Amygdala (tissue), 56 donors: ENCODE results near the gene MDFIC2.
"Not testable (repeated sequence)": the region's sequence is repeated elsewhere in the genome, so short reads cannot be mapped to it uniquely, and the experiment has no call there.

Experiments
- DNase-seq, 56 donors: peaks; one replicate each; lab custom pipeline; 2025; lab: John Stamatoyannopoulos, UW

Gene MDFIC2

GRCh38 chr3:70264122-70264780 is 48.2 kb downstream of the MDFIC2 start:
- DNase-seq, result no peak

DNA sequence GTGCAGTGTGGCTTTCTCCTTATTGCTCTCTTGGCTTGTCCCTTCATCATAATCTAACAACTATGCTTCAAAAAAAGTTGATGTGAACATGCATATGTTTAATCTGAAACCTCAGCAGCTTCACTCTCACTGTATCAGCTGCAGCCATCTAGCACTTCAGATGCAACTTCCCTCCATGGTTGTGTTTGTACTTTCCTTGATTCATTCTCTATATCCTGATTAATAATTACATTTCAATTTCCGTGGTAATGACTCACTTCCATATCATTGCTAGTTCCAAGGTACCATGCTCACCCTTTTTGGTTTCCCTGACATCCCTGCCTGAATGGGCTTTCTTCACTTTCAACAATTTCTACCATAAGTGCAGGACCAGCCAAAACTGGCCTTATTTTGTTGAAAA is 51.2 kb downstream of the MDFIC2 start:
- no peak for DNase-seq

DNA sequence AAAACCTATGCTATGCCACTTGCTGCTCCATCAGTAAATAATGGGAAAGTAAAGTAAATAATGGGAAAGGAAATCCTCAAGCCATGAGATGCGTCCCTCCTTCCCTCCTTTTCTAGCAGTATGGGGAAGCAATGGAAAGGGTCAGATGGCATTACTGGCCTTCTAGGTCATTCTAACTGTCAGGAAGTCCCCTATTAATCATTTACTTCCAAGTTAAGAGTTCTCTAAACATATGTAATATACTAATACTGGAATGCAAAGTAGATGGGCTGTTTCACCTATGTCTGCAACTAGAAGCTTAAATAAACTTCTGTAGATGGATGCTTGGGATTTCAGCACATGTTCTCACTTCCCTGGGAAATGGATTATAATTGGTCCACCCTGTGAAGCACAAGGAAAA is 55.9 kb downstream of the MDFIC2 start:
- no peak for DNase-seq

GRCh38 chr3:70250492-70250891 is 61.9 kb downstream of the MDFIC2 start:
- no peak for DNase-seq

- no peak for DNase-seq
Measured at GRCh38 chr3:70249509-70250160, 62.8 kb downstream of the MDFIC2 start.

DNA sequence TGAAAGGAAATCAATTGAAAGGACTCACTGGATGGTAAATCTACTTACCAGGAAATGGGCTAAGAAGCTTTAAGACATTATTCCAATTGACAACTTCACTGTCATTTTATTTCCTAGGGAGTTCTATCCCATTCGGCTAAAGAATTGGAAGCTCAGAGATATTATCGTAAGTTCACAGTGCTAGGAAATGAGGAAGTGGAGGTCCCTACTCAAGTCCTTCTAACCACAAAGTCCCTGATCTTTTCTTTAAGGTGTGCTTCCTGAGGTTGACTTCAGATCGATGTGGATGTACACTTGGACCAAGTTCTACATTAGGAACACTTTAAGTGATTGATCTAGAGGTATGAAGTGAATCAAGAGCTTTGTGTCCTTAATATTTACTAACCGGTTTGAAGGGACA is 63.6 kb downstream of the MDFIC2 start:
- no peak for DNase-seq

GRCh38 chr3:70247955-70248354 is 64.5 kb downstream of the MDFIC2 start:
- no peak for DNase-seq

DNA sequence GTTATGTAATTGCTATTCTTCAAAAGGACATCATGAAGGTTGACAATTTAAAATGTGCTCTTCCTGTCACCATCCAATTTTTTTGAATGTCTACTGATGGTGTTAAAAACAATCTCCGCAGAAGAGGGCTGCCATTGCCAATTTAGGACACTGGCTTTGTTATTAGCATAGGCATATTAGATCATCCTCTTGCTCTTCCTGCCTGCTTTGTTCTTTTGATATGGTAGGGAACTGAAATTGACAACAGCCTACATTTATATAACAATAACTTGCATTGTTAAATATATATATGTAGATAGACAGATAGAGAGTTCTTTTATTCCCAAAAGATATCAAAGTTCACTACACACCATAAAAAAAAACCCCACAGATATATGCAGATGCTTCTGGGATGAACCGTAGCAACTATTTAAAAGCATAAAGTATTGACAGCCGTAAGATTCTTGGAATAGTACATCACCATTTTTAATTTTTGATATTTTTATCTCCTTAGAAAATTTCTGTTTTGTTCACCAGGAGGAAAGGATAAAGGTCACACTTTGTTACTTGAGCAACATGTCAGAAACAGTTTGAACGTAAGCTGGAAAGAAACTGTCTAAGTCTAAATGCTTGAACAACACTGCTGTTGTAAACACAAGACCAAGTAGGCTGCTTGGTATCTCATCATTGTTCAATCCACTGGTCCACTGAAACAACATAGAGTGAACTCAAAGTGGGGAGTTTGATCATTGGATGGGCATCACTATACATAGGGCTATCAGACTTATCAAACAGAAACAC is 66.5 kb downstream of the MDFIC2 start:
- DNase-seq, result peak in 1 of 56 donors; percentile 10

- no peak for DNase-seq
Measured at GRCh38 chr3:70244422-70244821, 68.0 kb downstream of the MDFIC2 start.

- no peak for DNase-seq
Measured at GRCh38 chr3:70242297-70242882, 70.0 kb downstream of the MDFIC2 start.

- no peak for DNase-seq
Measured at GRCh38 chr3:70233812-70234211, 78.6 kb downstream of the MDFIC2 start.

GRCh38 chr3:70233112-70233511 is 79.3 kb downstream of the MDFIC2 start:
- DNase-seq, result no peak

- no peak for DNase-seq
Measured at GRCh38 chr3:70231266-70231701, 81.2 kb downstream of the MDFIC2 start.

DNA sequence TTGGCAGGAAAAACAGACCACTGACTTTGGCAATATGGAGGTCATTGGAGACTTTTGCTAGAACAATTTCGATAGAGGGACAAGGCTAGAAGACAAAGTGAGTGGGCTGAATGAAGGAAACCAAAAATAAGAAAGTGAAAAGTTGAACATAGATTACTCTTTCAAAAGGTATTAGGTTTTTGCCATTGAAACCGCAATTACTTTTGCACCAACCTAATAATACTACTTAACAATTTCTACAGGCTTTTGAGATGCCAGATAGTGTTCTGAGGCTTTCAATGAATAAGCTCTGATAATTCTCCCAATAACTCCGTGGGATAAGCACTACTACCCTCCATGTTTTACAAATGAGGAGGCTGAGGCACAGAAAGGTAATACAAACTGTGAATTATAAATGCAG is 85.0 kb downstream of the MDFIC2 start:
- DNase-seq, result no peak

DNA sequence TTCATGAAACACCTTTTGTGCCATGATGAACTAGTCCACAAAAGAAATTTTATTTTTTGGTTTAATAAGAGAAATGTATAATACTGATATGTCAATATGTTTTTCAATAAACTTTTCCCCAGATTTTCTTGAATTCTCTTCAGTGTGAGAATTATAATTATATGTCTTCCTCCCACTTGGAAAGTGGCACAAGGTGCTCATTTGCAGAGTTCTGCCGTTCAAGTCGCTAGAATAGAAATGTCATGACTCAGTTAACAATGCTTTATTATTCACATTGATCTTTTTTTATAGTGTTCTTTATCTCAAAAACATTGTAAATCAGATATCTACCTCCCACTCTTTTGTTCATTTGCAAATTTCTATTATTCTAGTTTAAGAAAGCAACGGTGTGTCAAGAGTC is 87.3 kb downstream of the MDFIC2 start:
- DNase-seq, result no peak

- DNase-seq, result no peak
Measured at GRCh38 chr3:70224337-70224736, 88.1 kb downstream of the MDFIC2 start.

- no peak for DNase-seq
Measured at GRCh38 chr3:70218471-70218870, 94.0 kb downstream of the MDFIC2 start.

DNA sequence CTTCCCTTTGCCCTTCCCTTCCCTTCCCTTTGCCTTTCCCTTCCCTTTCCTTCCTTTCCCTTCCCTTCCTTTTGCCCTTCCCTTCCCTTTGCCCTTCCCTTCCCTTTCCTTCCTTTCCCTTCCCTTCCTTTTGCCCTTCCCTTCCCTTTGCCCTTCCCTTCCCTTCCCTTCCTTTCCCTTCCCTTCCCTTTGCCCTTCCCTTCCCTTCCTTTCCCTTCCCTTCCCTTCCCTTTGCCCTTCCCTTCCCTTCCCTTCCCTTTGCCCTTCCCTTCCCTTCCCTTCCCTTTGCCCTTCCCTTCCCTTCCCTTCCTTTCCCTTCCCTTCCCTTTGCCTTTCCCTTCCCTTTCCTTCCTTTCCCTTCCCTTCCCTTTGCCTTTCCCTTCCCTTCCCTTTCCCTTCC is 101.2 kb downstream of the MDFIC2 start:
- not testable (repeated sequence) for DNase-seq

- no peak for DNase-seq
Measured at GRCh38 chr3:70201975-70202374, 110.5 kb downstream of the MDFIC2 start.

DNA sequence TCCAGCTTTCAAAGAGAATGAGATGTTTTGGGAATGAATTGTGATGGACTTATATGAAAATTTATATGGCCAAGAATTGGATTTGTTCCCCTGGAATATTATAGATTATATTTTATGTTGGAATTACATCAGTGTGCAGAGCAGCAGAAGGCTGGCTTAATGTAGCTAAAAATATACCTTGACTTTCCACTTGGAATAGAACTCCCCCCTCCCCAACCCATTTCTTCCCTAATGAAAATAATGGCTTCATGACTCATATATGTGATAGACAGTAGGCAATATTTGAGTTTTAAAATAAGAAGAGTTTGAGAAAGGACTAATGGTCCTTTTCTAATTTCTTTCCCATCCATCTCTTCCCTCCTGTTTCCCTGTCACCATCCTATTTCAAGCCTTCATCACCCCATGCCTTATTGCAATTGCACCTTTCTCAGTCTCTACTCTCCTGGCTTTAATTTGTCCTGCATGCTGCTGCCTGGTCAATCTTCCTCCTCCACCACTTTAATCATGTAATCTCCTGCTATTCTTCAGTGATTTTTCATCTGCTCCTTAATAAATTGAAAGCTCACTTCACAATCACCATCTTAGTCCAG is 122.5 kb downstream of the MDFIC2 start:
- DNase-seq, result no peak

GRCh38 chr3:70186221-70186620 is 126.2 kb downstream of the MDFIC2 start:
- no peak for DNase-seq
